ENCODE data around the gene LY9. TPM values are rescaled to one million over a fixed set of nuclear protein-coding genes. Genes with fewer than 3 reads are reported as not detected.

The LY9 gene
- total RNA-seq, 1 donor from 2014 or later = 0.11 TPM

DNA sequence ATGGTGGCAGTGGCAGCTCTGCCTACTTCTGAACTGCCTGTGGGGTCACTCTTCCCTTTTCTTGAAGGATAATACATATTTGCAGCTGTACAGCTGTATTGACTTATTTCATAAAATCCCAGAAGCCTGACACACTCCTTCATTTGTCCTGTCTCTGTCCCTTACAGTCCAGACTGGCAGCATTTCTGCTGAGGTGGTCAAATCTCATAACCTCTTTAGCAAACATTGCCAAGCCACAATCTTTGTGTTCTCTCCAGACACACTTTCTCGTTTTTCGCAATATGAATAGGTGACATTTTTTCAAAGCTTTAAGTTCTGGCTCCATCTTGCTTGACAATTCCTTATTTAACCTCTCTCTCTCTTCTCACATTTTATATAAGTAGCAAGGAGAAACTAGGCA is 15.2 kb downstream of the LY9 start:
- TF ChIP-seq, protein P1, sequence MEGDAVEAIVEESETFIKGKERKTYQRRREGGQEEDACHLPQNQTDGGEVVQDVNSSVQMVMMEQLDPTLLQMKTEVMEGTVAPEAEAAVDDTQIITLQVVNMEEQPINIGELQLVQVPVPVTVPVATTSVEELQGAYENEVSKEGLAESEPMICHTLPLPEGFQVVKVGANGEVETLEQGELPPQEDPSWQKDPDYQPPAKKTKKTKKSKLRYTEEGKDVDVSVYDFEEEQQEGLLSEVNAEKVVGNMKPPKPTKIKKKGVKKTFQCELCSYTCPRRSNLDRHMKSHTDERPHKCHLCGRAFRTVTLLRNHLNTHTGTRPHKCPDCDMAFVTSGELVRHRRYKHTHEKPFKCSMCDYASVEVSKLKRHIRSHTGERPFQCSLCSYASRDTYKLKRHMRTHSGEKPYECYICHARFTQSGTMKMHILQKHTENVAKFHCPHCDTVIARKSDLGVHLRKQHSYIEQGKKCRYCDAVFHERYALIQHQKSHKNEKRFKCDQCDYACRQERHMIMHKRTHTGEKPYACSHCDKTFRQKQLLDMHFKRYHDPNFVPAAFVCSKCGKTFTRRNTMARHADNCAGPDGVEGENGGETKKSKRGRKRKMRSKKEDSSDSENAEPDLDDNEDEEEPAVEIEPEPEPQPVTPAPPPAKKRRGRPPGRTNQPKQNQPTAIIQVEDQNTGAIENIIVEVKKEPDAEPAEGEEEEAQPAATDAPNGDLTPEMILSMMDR (IDR thresholded peaks at IDR 0.05) = no peak
- no peaks in the 10 kb centered on the region for H3K4me1 ChIP-seq
- H3K27ac ChIP-seq = no peak overlapping the region
- DNase-seq (ENCODE audit: low spot score in 2 of 2) = no peak
- intact Hi-C loops (cut with DNase I) = no loop called here
- H3K4me3 ChIP-seq = no peak overlapping the region
- H3K27me3 ChIP-seq = no peaks in the 10 kb centered on the region
- peaks cover 4 to 17% of the 10 kb centered on the region in 2 donors for H3K9me3 ChIP-seq
- H3K36me3 ChIP-seq = no peaks in the 10 kb centered on the region

DNA sequence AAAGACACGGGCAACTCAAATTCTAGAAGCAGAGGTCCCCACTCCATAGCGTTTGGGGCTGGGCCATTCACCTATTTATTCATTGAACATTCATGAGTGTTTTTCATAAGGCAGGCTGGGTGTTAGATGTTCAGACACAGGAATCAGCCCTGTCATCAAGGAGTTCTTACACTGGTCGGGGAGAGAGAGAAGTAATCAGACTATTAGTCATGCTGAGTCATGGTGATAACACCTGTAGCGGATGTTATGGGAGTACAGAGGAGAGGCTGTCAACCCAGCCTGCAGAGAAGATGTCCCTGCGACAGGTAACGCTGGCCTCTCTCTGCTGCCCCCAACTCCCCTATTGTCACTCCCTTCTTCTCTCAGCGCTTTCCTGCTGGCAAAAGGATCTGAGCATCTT is 17.2 kb downstream of the LY9 start:
- Histone ChIP-seq H3K36me3 (no peaks in the 10 kb centered on the region), H3K27me3 (no peaks in the 10 kb centered on the region), H3K27ac (no peak overlapping the region), H3K9me3 (no peaks in the 10 kb centered on the region), H3K4me3 (no peak overlapping the region), H3K4me1 (no peaks in the 10 kb centered on the region)
- intact Hi-C loops (cut with DNase I) = no loop called here
- DNase-seq (ENCODE audit: low spot score in 2 of 2) = no peak
- TF ChIP-seq, protein P1 (IDR thresholded peaks at IDR 0.05) = no peak

DNA sequence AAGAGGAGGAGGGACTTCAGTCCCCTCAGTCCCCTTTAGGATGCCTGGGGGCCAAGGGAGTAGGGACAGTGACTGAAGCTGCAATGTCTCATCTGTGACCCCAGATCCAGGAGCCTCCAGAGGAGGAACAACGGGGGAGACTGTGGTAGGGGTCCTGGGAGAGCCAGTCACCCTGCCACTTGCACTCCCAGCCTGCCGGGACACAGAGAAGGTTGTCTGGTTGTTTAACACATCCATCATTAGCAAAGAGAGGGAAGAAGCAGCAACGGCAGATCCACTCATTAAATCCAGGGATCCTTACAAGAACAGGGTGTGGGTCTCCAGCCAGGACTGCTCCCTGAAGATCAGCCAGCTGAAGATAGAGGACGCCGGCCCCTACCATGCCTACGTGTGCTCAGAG is 18.3 kb downstream of the LY9 start:
- Histone ChIP-seq H3K9me3 (no peaks in the 10 kb centered on the region), H3K36me3 (no peaks in the 10 kb centered on the region), H3K27ac (no peak overlapping the region), H3K27me3 (no peaks in the 10 kb centered on the region), H3K4me3 (no peak overlapping the region), H3K4me1 (no peaks in the 10 kb centered on the region)
- DNase-seq (ENCODE audit: low spot score in 2 of 2) = no peak
- intact Hi-C loops (cut with DNase I) = no loop called here
- TF ChIP-seq, protein P1 (IDR thresholded peaks at IDR 0.05) = no peak

DNA sequence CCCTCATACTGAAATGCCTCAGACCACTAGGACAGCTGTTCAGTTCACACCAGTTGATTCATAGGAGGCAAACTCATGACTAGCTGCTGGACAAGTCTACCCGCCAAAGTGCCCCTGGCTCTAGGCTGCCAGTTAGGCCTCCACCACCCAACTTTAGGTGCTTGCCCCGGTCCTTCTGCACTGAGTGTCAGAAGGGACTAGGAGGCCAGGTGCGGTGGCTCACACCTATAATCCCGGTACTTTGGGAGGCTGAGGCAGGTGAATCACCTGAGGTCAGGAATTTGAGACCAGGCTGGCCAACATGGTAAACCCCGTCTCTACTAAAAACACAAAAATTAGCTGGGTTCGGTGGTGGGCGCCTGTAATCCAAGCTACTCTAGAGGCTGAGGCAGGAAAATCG is 18.9 kb downstream of the LY9 start:
- Histone ChIP-seq H3K27me3 (no peaks in the 10 kb centered on the region), H3K36me3 (no peaks in the 10 kb centered on the region), H3K9me3 (no peaks in the 10 kb centered on the region), H3K27ac (no peak overlapping the region), H3K4me3 (no peak overlapping the region), H3K4me1 (no peaks in the 10 kb centered on the region)
- DNase-seq (ENCODE audit: low spot score in 2 of 2) = no peak
- TF ChIP-seq, protein P1 (IDR thresholded peaks at IDR 0.05) = no peak
- intact Hi-C loops (cut with DNase I) = no loop called here

DNA sequence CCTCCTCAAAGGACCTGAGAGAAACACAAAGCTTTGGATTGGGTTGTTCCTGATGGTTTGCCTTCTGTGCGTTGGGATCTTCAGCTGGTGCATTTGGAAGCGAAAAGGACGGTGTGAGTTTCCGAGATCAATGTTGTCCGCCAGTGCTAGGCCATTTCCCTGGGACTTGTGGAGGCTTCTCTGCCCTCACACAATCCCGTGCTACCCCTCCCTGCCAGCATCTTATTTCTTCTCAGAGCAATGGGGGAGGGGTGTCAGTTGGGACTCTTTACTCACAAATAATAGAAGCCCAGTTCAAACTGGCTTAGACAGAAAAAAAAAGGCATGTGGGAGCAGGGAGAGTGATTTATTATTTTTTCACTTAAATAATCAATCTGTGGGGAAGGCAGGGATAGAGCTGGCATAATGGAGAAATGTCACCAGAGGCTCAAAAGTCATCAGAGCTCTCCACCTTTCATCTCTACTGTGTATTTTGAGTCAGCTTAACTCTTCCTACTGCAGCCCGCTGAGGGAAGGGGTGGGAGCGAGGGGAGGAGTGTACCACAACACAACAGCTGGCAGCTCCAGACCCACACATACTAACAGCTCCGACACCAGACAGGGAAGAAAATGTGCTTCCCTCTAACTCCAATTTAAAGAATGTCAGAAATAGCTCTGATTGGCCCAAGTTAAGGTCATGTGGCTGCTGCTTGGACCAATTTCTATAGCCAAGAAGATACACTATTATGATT is 22.4 kb downstream of the LY9 start:
- intact Hi-C loops (cut with DNase I) = no loop called here
- Histone ChIP-seq H3K36me3 (no peaks in the 10 kb centered on the region), H3K4me3 (no peak overlapping the region), H3K27ac (no peak overlapping the region), H3K4me1 (no peaks in the 10 kb centered on the region), H3K9me3 (no peaks in the 10 kb centered on the region), H3K27me3 (no peaks in the 10 kb centered on the region)
- DNase-seq (ENCODE audit: low spot score in 2 of 2) = no peak
- TF ChIP-seq, protein P1 (IDR thresholded peaks at IDR 0.05) = no peak

DNA sequence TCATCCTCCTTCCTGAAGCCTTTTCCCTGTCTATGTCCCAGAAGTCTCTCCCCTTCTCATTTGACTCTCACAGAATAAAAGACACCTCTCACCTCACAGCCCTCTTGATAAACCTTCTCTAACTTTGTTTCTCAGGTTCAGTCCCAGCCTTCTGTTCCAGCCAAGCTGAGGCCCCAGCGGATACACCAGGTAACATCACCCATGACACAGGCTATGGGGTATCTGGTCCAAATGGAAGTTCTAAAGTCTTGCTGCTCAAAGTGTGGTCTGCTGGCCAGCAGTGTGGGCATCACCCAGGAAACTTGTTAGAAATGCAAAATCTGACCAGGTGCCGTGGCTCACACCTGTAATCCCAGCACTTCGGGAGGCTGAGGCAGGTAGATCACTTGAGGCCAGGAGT is 23.2 kb downstream of the LY9 start:
- no peaks in the 10 kb centered on the region for H3K4me1 ChIP-seq
- H3K4me3 ChIP-seq = no peak overlapping the region
- no peak for DNase-seq (ENCODE audit: low spot score in 2 of 2)
- H3K9me3 ChIP-seq = no peaks in the 10 kb centered on the region
- H3K36me3 ChIP-seq = no peaks in the 10 kb centered on the region
- intact Hi-C loops (cut with DNase I) = no loop called here
- H3K27ac ChIP-seq = no peak overlapping the region
- H3K27me3 ChIP-seq = no peaks in the 10 kb centered on the region
- TF ChIP-seq, protein P1 (IDR thresholded peaks at IDR 0.05) = no peak
